ENCODE results near the gene MYH11.
"Not testable (repeated sequence)": the region's sequence is repeated elsewhere in the genome, so short reads cannot be mapped to it uniquely, and the experiment has no call there.

The MYH11 gene

GRCh38 chr16:15671530-15672117 lies 185.2 kb downstream of the MYH11 start:
- H3K27ac ChIP-seq: peak overlapping the region; percentile 91
- no peak for TF ChIP-seq CTCF (IDR thresholded peaks at IDR 0.05)
- no peak for TF ChIP-seq ZFX (IDR thresholded peaks at IDR 0.05; ENCODE audit: borderline replicate concordance)

- TF ChIP-seq CTCF (IDR thresholded peaks at IDR 0.05) (no peak), ZFX (IDR thresholded peaks at IDR 0.05; ENCODE audit: borderline replicate concordance) (no peak)
- no peak overlapping the region for H3K27ac ChIP-seq
Observed at GRCh38 chr16:15667091-15667742, 189.6 kb downstream of the MYH11 start.

GRCh38 chr16:15665107-15665506 lies 191.7 kb downstream of the MYH11 start:
- H3K27ac ChIP-seq: no peak overlapping the region
- TF ChIP-seq CTCF (IDR thresholded peaks at IDR 0.05) (no peak), ZFX (IDR thresholded peaks at IDR 0.05; ENCODE audit: borderline replicate concordance) (no peak)

DNA sequence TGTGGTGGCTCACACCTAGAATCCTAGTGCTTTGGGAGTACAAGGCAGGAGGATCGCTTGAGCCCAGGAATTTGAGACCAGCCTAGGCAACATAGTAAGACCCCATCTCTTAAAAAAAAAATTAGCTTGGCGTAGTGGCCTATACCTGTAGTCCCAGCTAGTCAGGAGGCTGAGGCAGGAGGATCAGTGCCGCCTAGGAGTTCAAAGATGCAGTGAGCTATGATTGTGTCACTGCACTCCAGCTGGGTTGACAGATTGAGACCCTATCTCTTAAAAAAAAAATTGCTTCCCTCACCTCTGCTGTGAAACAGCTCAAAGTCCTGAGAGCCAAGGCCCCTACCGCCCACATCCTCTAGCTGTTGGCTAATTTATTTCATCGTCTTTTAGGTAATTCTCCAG lies 196.6 kb downstream of the MYH11 start:
- TF ChIP-seq CTCF (IDR thresholded peaks at IDR 0.05) (no peak), ZFX (IDR thresholded peaks at IDR 0.05; ENCODE audit: borderline replicate concordance) (no peak)
- H3K27ac ChIP-seq: no peak overlapping the region

DNA sequence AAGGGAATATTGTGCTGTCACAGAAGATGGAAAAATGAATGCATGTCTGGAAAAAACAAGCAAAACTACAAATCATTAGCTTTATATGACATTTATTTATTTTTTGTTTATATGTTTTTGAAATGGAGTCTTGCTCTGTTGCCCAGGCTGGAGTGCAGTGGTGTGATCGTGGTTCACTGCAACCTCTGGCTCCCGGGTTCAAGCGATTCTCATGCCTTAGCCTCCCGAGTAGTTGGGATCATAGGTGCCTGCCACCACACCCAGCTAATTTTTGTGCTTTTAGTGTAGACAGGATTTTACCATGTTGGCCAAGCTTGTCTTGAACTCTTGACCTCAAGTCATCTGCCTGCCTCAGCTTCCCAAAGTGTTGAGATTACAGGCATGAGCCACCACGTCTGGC lies 198.3 kb downstream of the MYH11 start:
- no peak overlapping the region for H3K27ac ChIP-seq
- TF ChIP-seq CTCF (IDR thresholded peaks at IDR 0.05) (no peak), ZFX (IDR thresholded peaks at IDR 0.05; ENCODE audit: borderline replicate concordance) (no peak)

DNA sequence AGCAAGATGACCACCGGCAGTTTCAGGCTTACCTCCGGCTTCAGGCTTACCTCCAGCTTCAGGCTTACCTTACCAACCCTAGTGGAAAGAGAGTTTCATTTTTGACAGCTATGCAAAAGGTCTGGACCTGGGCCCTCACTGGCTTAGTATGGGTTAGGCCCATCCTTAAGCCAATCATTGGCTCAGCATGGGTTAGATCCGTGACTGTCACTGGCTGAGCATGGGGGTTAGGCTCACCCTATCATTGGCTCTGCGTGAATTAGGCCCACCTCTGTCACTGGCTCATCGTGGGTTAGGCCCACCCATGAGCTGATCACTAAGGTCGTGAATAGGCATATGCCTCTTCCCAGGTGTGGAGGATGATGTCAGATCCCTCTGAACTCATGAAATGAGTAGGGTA lies 198.7 kb downstream of the MYH11 start:
- H3K27ac ChIP-seq: no peak overlapping the region
- TF ChIP-seq CTCF (IDR thresholded peaks at IDR 0.05) (no peak), ZFX (IDR thresholded peaks at IDR 0.05; ENCODE audit: borderline replicate concordance) (no peak)

DNA sequence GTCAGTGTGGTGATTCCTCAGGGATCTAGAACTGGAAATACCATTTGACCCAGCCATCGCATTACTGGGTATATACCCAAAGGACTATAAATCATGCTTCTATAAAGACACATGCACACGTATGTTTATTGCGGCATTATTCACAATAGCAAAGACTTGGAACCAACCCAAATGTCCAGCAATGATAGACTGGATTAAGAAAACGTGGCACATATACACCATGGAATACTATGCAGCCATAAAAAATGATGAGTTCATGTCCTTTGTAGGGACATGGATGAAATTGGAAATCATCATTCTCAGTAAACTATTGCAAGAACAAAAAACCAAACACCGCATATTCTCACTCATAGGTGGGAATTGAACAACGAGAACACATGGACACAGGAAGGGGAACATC lies 201.3 kb downstream of the MYH11 start:
- H3K27ac ChIP-seq: not testable (repeated sequence)

- no peak for TF ChIP-seq CTCF (IDR thresholded peaks at IDR 0.05)
- no peak for TF ChIP-seq ZFX (IDR thresholded peaks at IDR 0.05; ENCODE audit: borderline replicate concordance)
- H3K27ac ChIP-seq: no peak overlapping the region
Observed at GRCh38 chr16:15654591-15654990, 202.2 kb downstream of the MYH11 start.
